Measurements from ENCODE around the gene BRSK1. TPM values are rescaled to one million over a fixed set of nuclear protein-coding genes. Genes with fewer than 3 reads are reported as not detected.

BRSK1 gene
- total RNA-seq, 1 donor from 2014 or later = 24.1 TPM

- H3K4me1 Mint-ChIP-seq = peaks cover 11% of the 10 kb centered on the region
- H3K4me3 Mint-ChIP-seq = no peak overlapping the region
- H3K27ac ChIP-seq = no peak overlapping the region
- H4K20me1 ChIP-seq (ENCODE audit: low read depth) = peaks cover 2% of the 10 kb centered on the region
- no peaks in the 10 kb centered on the region for H3K27me3 ChIP-seq
- H3K9ac ChIP-seq = no peak overlapping the region
- DNase-seq (ENCODE audit: low spot score) = no peak
- TF ChIP-seq EZH2phosphoT487 (IDR thresholded peaks at IDR 0.05) (no peak), EZH2 (IDR thresholded peaks at IDR 0.05) (no peak), CTCF (IDR thresholded peaks at IDR 0.05) (no peak)
- peaks cover 34% of the 10 kb centered on the region for H3K36me3 Mint-ChIP-seq
- H3K79me2 ChIP-seq (ENCODE audit: low read depth) = peaks cover 9% of the 10 kb centered on the region
- H3K27me3 Mint-ChIP-seq (ENCODE audit: insufficient read depth, low read depth) = peaks cover 4% of the 10 kb centered on the region
- H3K4me3 ChIP-seq = no peak overlapping the region
- H3F3A ChIP-seq (ENCODE audit: low read depth) = peaks cover 4% of the 10 kb centered on the region
- no peaks in the 10 kb centered on the region for H3K9me3 ChIP-seq (ENCODE audit: low read depth)
- no peaks in the 10 kb centered on the region for H3K36me3 ChIP-seq
- no peak overlapping the region for H2AFZ ChIP-seq (replicated peaks)
- H3K27ac Mint-ChIP-seq = no peak overlapping the region
- H3K4me2 ChIP-seq = no peak overlapping the region
- H3K4me1 ChIP-seq = peaks cover 4% of the 10 kb centered on the region
- H3K9me3 Mint-ChIP-seq = peaks cover 2% of the 10 kb centered on the region
These were observed 9.7 kb upstream of the BRSK1 start for GRCh38 chr19:55273978-55274707.

GRCh38 chr19:55275851-55276719, 7.7 kb upstream of the BRSK1 start:
- H3K36me3 ChIP-seq = no peaks in the 10 kb centered on the region

More at GRCh38 chr19:55275851-55276719, 7.7 kb upstream of the BRSK1 start:
- H3K4me3 Mint-ChIP-seq = peak overlapping the region; percentile 41
- Histone ChIP-seq H3K4me2 (no peak overlapping the region), H3K27ac (no peak overlapping the region), H3K4me1 (peaks cover 4% of the 10 kb centered on the region), H3K9ac (no peak overlapping the region), H4K20me1 (ENCODE audit: low read depth) (peaks cover 3% of the 10 kb centered on the region), H3F3A (ENCODE audit: low read depth) (peaks cover 20% of the 10 kb centered on the region), H3K4me3 (no peak overlapping the region), H3K79me2 (ENCODE audit: low read depth) (peaks cover 11% of the 10 kb centered on the region), H3K9me3 (ENCODE audit: low read depth) (no peaks in the 10 kb centered on the region), H3K27me3 (no peaks in the 10 kb centered on the region), H2AFZ (replicated peaks) (no peak overlapping the region)
- H3K36me3 Mint-ChIP-seq = peaks cover 21% of the 10 kb centered on the region
- no peak for TF ChIP-seq EZH2 (IDR thresholded peaks at IDR 0.05)
- no peak for TF ChIP-seq EZH2phosphoT487 (IDR thresholded peaks at IDR 0.05)
- TF ChIP-seq CTCF (IDR thresholded peaks at IDR 0.05) = no peak
- DNase-seq (ENCODE audit: low spot score) = no peak
- H3K27me3 Mint-ChIP-seq (ENCODE audit: insufficient read depth, low read depth) = peaks cover 4% of the 10 kb centered on the region
- H3K9me3 Mint-ChIP-seq = peaks cover 2% of the 10 kb centered on the region
- no peak overlapping the region for H3K27ac Mint-ChIP-seq
- H3K4me1 Mint-ChIP-seq = peaks cover 25% of the 10 kb centered on the region

All from neural progenitor cell (in vitro differentiated cells).